GDM1 (cell line): ENCODE measurements around the gene C19orf73.
"Not testable (repeated sequence)": the region's sequence is repeated elsewhere in the genome, so short reads cannot be mapped to it uniquely, and the experiment has no call there.

ENCODE experiments used
- DNase-seq: peaks from one replicate; lab custom pipeline; 2025; lab: John Stamatoyannopoulos, UW

C19orf73 gene

DNA sequence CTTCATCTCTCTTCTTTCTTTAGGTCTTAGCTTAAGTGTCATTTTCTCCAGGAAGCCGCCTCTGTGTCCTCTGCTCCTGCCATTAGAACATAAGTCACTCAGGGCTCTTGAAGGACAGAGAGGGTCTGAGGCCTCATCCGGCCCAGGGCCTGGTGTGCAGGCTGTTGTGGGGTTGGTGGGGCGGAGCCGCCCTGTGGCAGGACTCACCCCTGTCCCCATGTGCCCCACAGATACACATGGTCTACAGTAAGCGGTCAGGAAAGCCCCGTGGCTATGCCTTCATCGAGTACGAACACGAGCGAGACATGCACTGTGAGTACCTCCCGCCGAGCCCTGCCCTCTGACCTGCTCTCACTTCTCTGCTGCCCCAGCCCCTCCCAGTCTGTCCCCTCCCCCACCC lies 17.8 kb downstream of the C19orf73 start:
- DNase-seq = no peak

DNA sequence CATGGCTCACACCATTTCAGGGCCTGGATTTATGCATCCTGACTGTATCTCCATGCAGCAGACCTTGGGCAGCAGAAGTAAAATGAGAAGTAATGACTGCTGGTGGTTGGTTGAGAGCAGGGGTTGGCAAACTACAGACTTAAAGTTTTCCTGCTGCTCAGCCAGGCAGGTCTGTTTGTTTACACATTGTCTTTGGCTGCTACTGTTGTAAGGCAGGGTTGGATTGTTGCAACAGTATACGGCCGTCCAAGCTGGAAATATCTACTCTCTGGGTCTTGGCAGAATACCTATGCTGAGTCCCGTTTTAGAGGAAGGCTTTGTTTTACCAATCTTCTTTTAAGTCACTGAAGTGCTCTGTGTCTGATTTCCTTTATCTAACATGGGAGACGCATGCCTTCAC lies 20.1 kb downstream of the C19orf73 start:
- no peak for DNase-seq

DNA sequence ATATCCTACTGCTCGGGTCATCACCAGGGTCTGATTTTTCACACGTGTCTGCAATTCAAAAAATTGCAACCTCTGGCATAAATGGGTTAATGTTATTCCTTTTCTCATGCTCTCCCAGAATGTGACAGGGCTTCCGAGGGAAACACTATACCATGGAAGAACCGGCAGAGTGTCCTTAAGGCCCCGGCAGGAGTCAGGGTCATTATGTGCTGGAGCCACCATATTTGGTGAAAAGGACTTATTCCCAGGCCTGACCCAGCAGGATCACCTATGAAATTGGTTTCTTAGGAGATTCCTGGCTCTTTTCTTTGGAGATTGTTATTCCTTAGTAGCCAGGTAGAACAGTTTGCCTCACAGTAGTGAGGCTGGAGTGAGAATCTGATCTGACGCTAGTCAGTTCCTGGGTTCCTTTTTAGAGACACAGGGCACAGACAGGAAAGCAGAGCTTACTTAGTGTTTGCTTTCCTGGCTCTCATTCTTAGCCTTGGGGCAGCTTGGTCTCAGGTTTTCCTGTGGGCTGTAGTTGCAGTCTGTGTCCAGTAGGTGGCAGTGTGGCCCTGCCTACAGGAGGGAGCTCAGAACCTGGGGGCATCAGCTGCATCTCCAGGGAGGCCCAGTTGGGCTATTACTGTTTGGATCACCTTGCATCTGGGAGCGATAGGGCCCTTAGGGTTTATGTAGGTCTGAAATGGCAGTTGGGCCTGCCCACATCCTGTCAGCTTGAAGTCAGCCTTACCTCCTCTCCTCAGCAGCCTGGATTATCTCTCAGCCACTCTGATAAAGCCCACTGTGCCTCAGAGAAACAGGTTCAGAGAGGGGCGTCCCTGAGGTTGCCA lies 21.3 kb downstream of the C19orf73 start:
- peak; percentile 62 for DNase-seq

- no peak for DNase-seq
These were observed 24.1 kb downstream of the C19orf73 start for GRCh38 chr19:49094505-49095482.

DNA sequence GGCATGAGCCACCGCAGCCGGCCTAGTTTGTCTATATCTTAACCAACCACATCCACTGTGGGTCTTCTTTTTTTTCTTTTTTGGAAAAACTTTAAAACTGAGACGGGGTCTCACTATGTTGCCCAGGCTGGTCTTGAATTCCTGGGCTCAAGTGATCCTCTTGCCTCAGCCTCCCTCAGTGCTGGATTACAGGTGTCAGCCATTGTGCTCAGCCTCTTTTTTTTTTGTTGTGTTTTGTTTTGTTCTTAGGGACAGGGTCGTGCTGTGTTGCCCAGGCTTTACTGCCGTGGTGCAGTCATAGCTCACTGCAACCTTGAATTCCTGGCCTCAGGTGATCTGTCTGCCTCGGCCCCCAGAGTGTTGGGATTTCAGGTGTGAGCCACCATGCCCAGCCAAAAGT lies 26.3 kb downstream of the C19orf73 start:
- no peak for DNase-seq

GRCh38 chr19:49091391-49092038 lies 27.4 kb downstream of the C19orf73 start:
- no peak for DNase-seq

DNA sequence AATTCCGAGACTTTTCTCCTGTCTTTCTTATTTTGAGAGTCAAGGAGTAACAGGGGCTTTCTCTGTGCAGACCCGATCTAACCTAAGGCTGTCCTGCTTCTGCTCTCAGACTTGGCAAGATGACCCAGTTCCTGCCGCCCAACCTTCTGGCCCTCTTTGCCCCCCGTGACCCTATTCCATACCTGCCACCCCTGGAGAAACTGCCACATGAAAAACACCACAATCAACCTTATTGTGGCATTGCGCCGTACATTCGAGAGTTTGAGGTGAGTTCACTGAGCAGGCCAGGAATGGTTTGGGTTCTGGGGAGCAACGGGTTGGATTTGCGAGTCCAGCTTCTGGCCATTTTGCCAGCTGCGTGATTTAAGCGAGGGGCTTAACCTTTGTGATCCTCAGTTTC lies 32.6 kb downstream of the C19orf73 start:
- DNase-seq = no peak

DNA sequence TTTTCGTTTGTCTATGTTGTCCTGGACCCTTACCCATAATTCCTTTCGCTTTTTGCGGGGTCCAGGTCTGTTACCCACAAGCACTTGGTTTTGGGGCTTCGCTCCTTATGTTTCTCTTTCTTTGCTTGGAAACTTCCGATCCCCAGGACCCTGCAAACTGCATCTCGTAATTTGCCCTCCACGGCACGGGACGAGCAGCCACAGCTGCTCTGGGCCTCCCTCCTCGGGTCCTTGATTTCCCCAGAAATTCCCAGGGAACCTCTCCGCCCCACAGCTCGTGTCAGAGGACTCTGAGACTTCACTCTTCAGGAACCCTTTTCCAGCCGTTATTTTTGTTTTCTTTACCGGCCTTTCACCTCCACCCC lies 33.1 kb downstream of the C19orf73 start:
- DNase-seq = no peak

DNA sequence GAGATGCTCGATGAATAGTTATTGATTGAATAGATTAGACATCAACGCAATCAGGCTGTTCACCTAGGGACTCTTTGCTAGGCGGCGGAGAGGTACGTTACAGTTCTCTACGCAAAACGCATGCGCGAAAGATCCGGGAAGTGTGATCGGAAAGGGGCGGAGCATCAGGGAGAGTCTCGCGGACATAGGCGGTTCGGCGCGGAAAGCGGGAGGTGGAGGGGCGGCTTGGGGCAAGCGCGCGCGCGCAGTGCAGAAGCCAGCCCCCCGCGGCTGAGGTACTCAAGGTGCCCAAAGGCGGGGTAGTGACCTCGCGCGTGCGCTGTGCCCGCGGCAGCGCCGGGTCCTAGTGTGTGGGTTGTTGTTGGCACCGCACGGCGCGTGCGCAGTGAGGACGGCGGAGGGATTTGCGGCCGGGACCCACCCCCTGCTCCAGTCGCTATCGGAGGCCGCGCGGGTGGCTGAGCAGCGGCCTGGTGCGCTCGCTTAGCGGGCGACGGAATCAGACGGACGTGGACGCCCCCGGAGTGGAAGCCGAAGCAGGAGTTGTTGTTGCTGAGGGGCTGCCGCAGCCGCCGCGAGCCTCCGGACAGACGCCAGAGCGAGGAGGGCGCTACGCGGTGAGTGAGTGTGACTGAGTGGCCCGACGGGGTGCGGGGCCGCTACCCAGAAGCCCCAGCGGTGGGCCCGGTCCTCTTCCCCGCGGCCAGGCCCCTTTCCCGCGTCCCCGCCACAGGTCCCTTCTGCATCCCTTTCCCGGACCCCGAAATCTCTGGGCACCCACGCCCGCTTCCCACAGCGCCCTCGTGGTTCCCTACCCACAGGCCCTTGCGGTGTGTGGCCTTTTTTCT lies 33.7 kb downstream of the C19orf73 start, which contains the start of gene SNRNP70:
Gene SNRNP70, plus strand, starts transcription at position 432 of the 848 bp plus-strand sequence. CDS start 964 bp downstream, outside the sequence.
- DNase-seq = peak; percentile 100

DNA sequence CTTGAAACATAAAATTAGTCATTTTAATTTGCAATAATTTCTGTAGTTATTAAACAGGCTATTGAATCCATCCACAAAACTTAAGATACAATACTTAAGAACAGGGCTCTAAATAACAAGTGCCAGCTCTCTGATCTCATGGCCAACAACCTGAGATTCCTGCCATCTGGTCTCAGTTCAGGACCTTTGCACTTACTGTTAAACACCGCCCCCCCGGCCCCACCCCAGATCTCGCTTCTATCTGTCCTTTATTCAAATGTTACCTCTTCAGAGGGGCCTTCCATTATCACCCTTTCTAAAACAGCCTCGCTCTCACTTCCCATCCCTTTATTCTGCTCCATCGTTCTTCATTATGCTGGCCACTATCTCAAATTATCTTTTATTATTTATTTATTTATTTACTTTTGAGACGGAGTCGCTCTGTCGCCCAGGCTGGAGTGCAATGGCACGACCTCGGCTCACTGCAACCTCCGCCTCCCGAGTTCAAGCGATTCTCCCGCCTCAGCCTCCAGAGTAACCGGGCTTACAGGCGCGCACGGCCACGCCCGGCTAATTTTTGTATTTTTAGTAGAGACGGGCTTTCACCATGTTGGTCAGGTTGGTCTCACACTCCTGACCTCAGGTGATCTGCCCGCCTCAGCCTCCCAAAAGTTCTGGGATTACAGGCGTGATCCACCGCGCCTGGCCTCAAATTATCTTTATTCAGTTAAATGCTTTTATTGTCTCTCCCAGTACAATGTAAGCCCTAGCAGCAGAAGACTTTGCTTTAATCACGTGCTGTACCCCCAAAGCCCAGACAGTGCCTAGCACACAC lies 34.5 kb downstream of the C19orf73 start:
- DNase-seq = no peak

- DNase-seq = no peak
These were observed 37.7 kb downstream of the C19orf73 start for GRCh38 chr19:49081273-49081672.

DNA sequence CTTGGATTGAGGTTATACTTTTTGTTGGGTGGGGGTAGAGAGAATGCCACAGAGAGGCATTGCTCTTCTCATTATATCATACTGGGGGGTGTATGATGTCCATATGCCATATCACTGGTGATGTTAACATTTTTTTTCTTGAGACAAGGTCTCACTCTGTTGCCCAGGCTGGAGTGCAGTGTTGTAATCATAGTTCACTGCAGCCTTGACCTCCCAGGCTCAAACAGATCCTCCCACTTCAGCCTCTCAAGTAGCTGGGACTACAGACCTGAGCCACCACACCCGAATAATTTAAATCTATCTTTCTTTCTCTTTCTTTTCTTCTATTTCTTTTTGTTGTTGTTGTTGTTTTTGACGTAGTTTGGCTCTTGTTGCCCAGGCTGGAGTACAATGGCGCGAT lies 38.6 kb downstream of the C19orf73 start:
- DNase-seq = no peak

DNA sequence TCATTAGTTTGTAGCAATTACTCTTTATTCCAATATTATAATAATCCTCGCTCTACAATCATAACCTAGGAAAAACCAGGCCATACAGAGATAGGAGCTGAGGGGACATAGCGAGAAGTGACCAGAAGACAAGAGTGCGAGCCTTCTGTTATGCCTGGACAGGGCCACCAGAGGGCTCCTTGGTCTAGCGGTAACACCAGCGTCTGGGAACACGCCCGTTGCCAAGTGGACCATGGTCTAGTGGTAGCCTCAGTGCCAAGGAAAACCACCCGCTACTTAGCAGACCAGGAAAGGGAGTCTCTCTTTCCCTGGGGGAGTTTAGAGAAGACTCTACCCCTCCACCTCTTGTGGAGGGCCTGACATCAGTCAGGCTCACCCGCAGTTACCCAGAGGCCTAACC lies 44.1 kb downstream of the C19orf73 start:
- DNase-seq = not testable (repeated sequence)

GRCh38 chr19:49073514-49074378 lies 45.2 kb downstream of the C19orf73 start:
- no peak for DNase-seq

DNA sequence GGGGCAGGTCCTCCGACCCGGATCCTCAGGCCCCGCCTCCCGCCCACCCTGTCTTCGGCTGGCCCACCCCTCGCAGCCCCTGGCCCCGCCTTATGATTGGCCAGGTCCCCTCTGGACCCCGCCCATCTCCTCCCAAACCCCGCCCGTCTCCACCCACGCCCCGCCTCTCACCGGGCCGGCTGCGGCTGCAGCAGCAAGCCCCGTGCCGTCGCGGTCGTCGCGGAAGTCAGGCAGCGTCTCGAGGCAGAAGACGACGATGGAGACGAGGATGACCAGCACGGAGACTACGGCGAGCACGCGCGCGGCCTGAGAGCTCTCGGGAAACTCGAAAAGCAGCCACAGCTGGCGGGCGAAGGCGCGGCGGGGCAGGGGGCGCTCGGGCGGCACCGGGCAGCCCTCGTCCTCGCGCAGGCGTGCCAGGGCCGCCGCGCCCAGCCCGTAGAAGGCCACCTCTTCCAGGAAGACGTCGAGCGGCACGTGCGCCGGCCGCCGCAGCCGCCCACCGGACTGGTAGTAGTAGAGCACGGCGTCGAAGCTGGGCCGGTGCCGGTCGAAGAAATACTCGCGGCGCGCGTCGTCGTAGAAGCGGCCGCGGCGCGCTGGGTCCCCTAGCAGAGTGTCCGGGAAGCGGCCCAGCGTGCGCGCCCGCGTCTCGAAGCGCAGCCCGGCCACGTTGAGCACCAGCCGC lies 46.9 kb downstream of the C19orf73 start:
- DNase-seq = no peak

- DNase-seq = no peak
These were observed 48.5 kb downstream of the C19orf73 start for GRCh38 chr19:49070416-49070815.

- DNase-seq = no peak
These were observed 49.9 kb downstream of the C19orf73 start for GRCh38 chr19:49069026-49069425.
